K562 (cell line): ENCODE results near the gene LSP1. TPM values are rescaled to one million over a fixed set of nuclear protein-coding genes. Genes with fewer than 3 reads are reported as not detected.

Experiments used
- ATF7 ChIP-seq: fragments of 450-650 bp; IDR thresholded peaks from 2 replicates; pipeline ENCODE4 v1.7.1; 2014; ENCODE audit warnings: mild to moderate bottlenecking, moderate library complexity
- CGGBP1 ChIP-seq: fragments of 250-450 bp; sonication (Bioruptor Pico); IDR thresholded peaks from 2 replicates; pipeline ENCODE4 v1.9.0; 2021; ENCODE audit warnings: mild to moderate bottlenecking
- CREM ChIP-seq: IDR thresholded peaks from 2 replicates; pipeline ENCODE4 v1.6.1; 2014; ENCODE audit warnings: antibody characterized with exemption, low read depth
- E2F6 ChIP-seq, 2 experiments: IDR thresholded peaks; 2 replicates each; pipeline ENCODE4 v1.6.1; 2011; ENCODE audit warnings: borderline replicate concordance in 1 of 2, control low read depth in 1 of 2, low read depth in 1 of 2, low read length in 1 of 2, mild to moderate bottlenecking in 1 of 2, mixed read lengths in 1 of 2, moderate library complexity in 1 of 2; ENCODE audit not compliant: insufficient read depth in 1 of 2, insufficient read length in 1 of 2, poor library complexity in 1 of 2, severe bottlenecking in 1 of 2; ENCODE audit errors: extremely low read depth in 1 of 2
- ESRRA ChIP-seq: fragments of 450-650 bp; IDR thresholded peaks from 2 replicates; pipeline ENCODE4 v1.6.1; 2014; ENCODE audit warnings: low read depth, mild to moderate bottlenecking, moderate library complexity, borderline replicate concordance
- HDAC8 ChIP-seq: fragments of 450-650 bp; IDR thresholded peaks from 2 replicates; pipeline ENCODE4 v1.6.1; 2016; ENCODE audit warnings: mild to moderate bottlenecking, missing genetic modification characterization, moderate library complexity, missing compliant biosample characterization
- ILK ChIP-seq: fragments of 450-650 bp; IDR thresholded peaks from 2 replicates; pipeline ENCODE4 v1.6.1; 2016; ENCODE audit warnings: missing genetic modification characterization, low read depth, mild to moderate bottlenecking, missing compliant biosample characterization, moderate library complexity, borderline replicate concordance
- MYC ChIP-seq, 2 experiments: fragments of 250-450 bp in 1 of 2; sonication (Bioruptor Pico) in 1 of 2; IDR thresholded peaks; 2 replicates each; pipeline versions ENCODE4 v1.5.1 to v1.6.1; 2012 to 2021; ENCODE audit warnings: low read depth in 2 of 2, borderline replicate concordance in 1 of 2, improper control_type of control experiment in 1 of 2, low read length in 1 of 2, mild to moderate bottlenecking in 1 of 2, moderate library complexity in 1 of 2
- NCOA6 ChIP-seq: fragments of 450-650 bp; IDR thresholded peaks from 2 replicates; pipeline ENCODE4 v1.6.1; 2017; ENCODE audit warnings: mild to moderate bottlenecking
- NKRF ChIP-seq: fragments of 450-650 bp; IDR thresholded peaks from 2 replicates; pipeline ENCODE4 v1.6.1; 2016; ENCODE audit warnings: borderline replicate concordance
- NR2C2 ChIP-seq, 2 experiments: fragments of 200-800 bp in 1 of 2; sonication (Bioruptor generic) in 1 of 2; sonication (generic) in 1 of 2; formaldehyde crosslinking in 1 of 2; IDR thresholded peaks; 2 replicates each; pipeline versions ENCODE4 v1.6.1 to v1.8.0; 2016 to 2022; ENCODE audit warnings: mild to moderate bottlenecking in 1 of 2, missing compliant biosample characterization in 1 of 2, missing genetic modification characterization in 1 of 2, missing genetic modification reagents in 1 of 2
- RAD21 ChIP-seq, 2 experiments: fragments of 250-450 bp in 1 of 2; fragments of 450-650 bp in 1 of 2; sonication (Bioruptor Pico) in 1 of 2; formaldehyde crosslinking in 1 of 2; IDR thresholded peaks in 1 of 2; conservative IDR thresholded peaks in 1 of 2; 2 replicates each; pipeline versions ENCODE4 v1.4.0 to v1.8.0; 2020 to 2022; ENCODE audit warnings: mild to moderate bottlenecking in 2 of 2, moderate library complexity in 1 of 2
- RB1 ChIP-seq: fragments of 450-650 bp; IDR thresholded peaks from 2 replicates; pipeline ENCODE4 v1.6.1; 2017; ENCODE audit warnings: low read depth, mild to moderate bottlenecking
- RNF219 ChIP-seq: fragments of 250-450 bp; sonication (Bioruptor Pico); IDR thresholded peaks from 2 replicates; pipeline ENCODE4 v1.5.0; 2022; ENCODE audit warnings: mild to moderate bottlenecking
- TBL1XR1 ChIP-seq, 2 experiments: IDR thresholded peaks; 2 replicates each; pipeline ENCODE4 v1.6.1; 2012; ENCODE audit warnings: improper control_type of control experiment in 2 of 2, low read length in 2 of 2, mild to moderate bottlenecking in 1 of 2
- ZNF24 ChIP-seq: fragments of 450-650 bp; IDR thresholded peaks from 2 replicates; pipeline ENCODE4 v1.6.1; 2016
- ZNF584 ChIP-seq: fragments of 200-800 bp; sonication (Bioruptor generic); IDR thresholded peaks from 2 replicates; pipeline ENCODE4 v1.6.1; 2016; ENCODE audit warnings: low read depth, mild to moderate bottlenecking, missing genetic modification characterization, missing compliant biosample characterization
- polyA plus RNA-seq, 8 experiments: library from polyadenylated mRNA; depleted of rRNA in 4 of 8; stranded (reverse) in 5 of 8; unstranded in 3 of 8; fragments of >200 nt; fragmentation: Nextera tagmentation in 2 of 8; fragmentation: Illumina TruSeq in 1 of 8; extraction: Ambion mirVana in 2 of 8; extraction: Trizol in 1 of 8; gene quantifications; 2 replicates each; pipeline versions ENCODE4 v1.2.1 to v1.2.3, GENCODE V29; 2011 to 2014; ENCODE audit warnings: inconsistent platforms in 1 of 8, missing spikeins in 1 of 8
- total RNA-seq, 7 experiments: library from RNA; depleted of rRNA in 6 of 7; stranded (reverse); fragments of >200 nt in 6 of 7; fragmentation: Illumina TruSeq in 2 of 7; extraction: Trizol in 2 of 7; gene quantifications; 2 replicates each; pipeline versions ENCODE4 v1.2.1 to v1.2.3, GENCODE V29; 2011 to 2021; ENCODE audit warnings: low replicate concordance in 1 of 7

Gene LSP1
- total and polyA plus RNA-seq, 9 of the 15 experiments (the other 6 are each of a cell fraction or from before 2014, with no cell fraction given): 0.08 to 2.9 (median 0.65) TPM; not detected in 2

- no peak for TF ChIP-seq ILK
- TF ChIP-seq TBL1XR1 (IDR thresholded peaks at IDR 0.05; ENCODE audit: low read length in 2 of 2): no peak
- no peak for TF ChIP-seq HDAC8 (tag)
- no peak for TF ChIP-seq ZNF24
- TF ChIP-seq CREM: peak; percentile 6; the same call in 1 of the 2 replicates
- no peak for TF ChIP-seq NKRF
- TF ChIP-seq NCOA6: no peak
- TF ChIP-seq NR2C2 (CRISPR knock-in tag; IDR thresholded peaks at IDR 0.05): peak; percentile 35; the same call in 1 of the 2 replicates
- TF ChIP-seq NR2C2 (tag; IDR thresholded peaks at IDR 0.05): peak; percentile 58; the same call in 1 of the 2 replicates
- 0 out of 2 replicates have a peak, but pooled peaks have one; percentile 17 for TF ChIP-seq ESRRA
- TF ChIP-seq ATF7: no peak
- peak; percentile 83; the same call in 1 of the 2 replicates for TF ChIP-seq RB1
- peak; percentile 28 to 62 for TF ChIP-seq RAD21 (CRISPR knock-in tag; conservative IDR thresholded peaks at IDR 0.05 in 1 of 2, IDR thresholded peaks at IDR 0.05 in 1 of 2)
- TF ChIP-seq CGGBP1: no peak
- TF ChIP-seq MYC (IDR thresholded peaks at IDR 0.05; ENCODE audit: low read depth, low read length): peak; percentile 30; the same call in 1 of the 2 replicates
- TF ChIP-seq MYC (CRISPR knock-in tag; IDR thresholded peaks at IDR 0.05; ENCODE audit: borderline replicate concordance, low read depth): no peak
- peak in 1 of 2 experiments; percentile 14 for TF ChIP-seq E2F6 (IDR thresholded peaks at IDR 0.05; ENCODE audit: borderline replicate concordance in 1 of 2, extremely low read depth in 1 of 2, insufficient read depth in 1 of 2, insufficient read length in 1 of 2, low read depth in 1 of 2, low read length in 1 of 2, poor library complexity in 1 of 2, severe bottlenecking in 1 of 2)
- TF ChIP-seq RNF219: no peak
- TF ChIP-seq ZNF584 (CRISPR knock-in tag): no peak
These were observed 27.7 kb upstream of the LSP1 start (continued) for GRCh38 chr11:1825039-1825740.
